ENCODE data around the gene RFT1. TPM values are rescaled to one million over a fixed set of nuclear protein-coding genes. Genes with fewer than 3 reads are reported as not detected.
A peak's percentile ranks its signal among the peaks of the same experiment; 100 is the strongest.

The RFT1 gene
- total and polyA plus RNA-seq, 2 of the 13 experiments (the other 11 are each of a cell fraction or from before 2014, with no cell fraction given): 23.2 to 37.0 TPM

DNA sequence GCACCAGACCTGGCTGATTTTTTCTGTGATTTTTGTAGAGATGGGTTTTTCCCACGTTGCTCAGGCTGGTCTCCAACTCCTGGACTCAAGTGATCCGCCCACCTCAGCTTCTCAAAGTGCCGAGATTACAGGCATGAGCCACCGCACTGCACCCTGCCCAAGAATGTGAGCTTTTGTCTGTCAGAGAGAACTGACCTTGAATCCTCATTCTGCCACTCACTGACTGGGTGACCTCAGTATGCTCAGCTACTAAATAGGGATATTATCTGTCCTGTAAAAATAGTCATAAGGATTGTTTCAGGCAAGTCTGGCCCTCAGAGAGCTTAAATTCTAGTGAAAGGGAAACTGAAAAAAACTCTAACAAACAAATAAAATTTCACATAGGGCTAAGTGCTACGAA, 2.1 kb upstream of the RFT1 start:
- Histone ChIP-seq H3K4me2 (ENCODE audit: low read depth, low read length) (peak overlapping the region; percentile 55), H2AFZ (ENCODE audit: low read length) (no peak overlapping the region), H3K27ac (ENCODE audit: extremely low read length, insufficient read depth, low read length) (no peak overlapping the region), H3K79me2 (ENCODE audit: insufficient read depth, low read length) (peaks cover 21% of the 10 kb centered on the region), H3K27me3 (ENCODE audit: control insufficient read depth in 1 of 2, insufficient read depth in 2 of 2, low read length in 2 of 2) (no peaks in the 10 kb centered on the region; a peak in 1 of 5 replicates), H3K36me3 (replicated peaks in 1 of 2; ENCODE audit: control insufficient read depth in 1 of 2, insufficient read depth in 2 of 2, low read length in 2 of 2) (no peaks in the 10 kb centered on the region), H3K4me3 (replicated peaks in 1 of 3; ENCODE audit: insufficient read depth in 1 of 3, low read depth in 2 of 3, low read length in 3 of 3) (peak overlapping the region in 1 of 3 experiments; percentile 21; a peak in 1 of 6 replicates), H3K9me3 (ENCODE audit: low read length) (no peaks in the 10 kb centered on the region), H4K20me1 (ENCODE audit: insufficient read depth, low read length) (no peaks in the 10 kb centered on the region), H3K9ac (ENCODE audit: insufficient read depth, low read depth, low read length) (no peak overlapping the region), H3K4me1 (ENCODE audit: insufficient read depth, low read length) (peaks cover 67% of the 10 kb centered on the region)
- WGBS (ENCODE audit: low lambda C conversion rate): 17% methylated on average over 5 of the region's 5 CpGs
- in situ Hi-C loops (cut with HindIII; ENCODE audit: extremely low pct_ligation_motif_present, low pct_unique_long_range_greater_than_20kb): loop anchor here (5.0 kb wide), 1 partner anchor 65 kb away; no protein-coding TSS in a partner anchor
- FAIRE-seq: peak; percentile 92
- peak; percentile 45 for ATAC-seq
- DNase-seq (ENCODE audit: low spot score): peak; percentile 77
- intact Hi-C loops (cut with micrococcal nuclease; ENCODE audit: unreplicated experiment): loop anchor here (5.0 kb wide), 1 partner anchor 40 kb away; no protein-coding TSS in a partner anchor
- POLR2A ChIA-PET: interaction anchor here (0.7 to 9.0 kb wide), 6 partner anchors 9 to 64 kb away, joined by 3 to 75 read pairs (median 6); partner anchors contain the start of gene PRKCD
- CTCF ChIA-PET (ENCODE audit: low intra/inter-chr PET ratio, low total read pairs): interaction anchor here (1.7 to 4.7 kb wide), 2 partner anchors 18 to 63 kb away, joined by 5 to 53 read pairs; no protein-coding TSS in a partner anchor
- no TSS peak for BruUV-seq (replicated peaks)
- TF ChIP-seq SOX13 (IDR thresholded peaks at IDR 0.05): no peak
- peak in 1 of 2 experiments; percentile 66; a peak in 2 of 4 replicates for TF ChIP-seq SOX13 (CRISPR knock-in tag; conservative IDR thresholded peaks at IDR 0.05 in 1 of 2, IDR thresholded peaks at IDR 0.05 in 1 of 2)
- TF ChIP-seq STAT5B (CRISPR knock-in tag; IDR thresholded peaks at IDR 0.05): no peak
- TF ChIP-seq ZMYM3 (CRISPR knock-in tag; IDR thresholded peaks at IDR 0.05): peak; percentile 58; the same call in 1 of the 2 replicates
- TF ChIP-seq RARG (CRISPR knock-in tag; IDR thresholded peaks at IDR 0.05; ENCODE audit: low read depth): no peak
- peak; percentile 33; the same call in 1 of the 2 replicates for TF ChIP-seq TCF7 (IDR thresholded peaks at IDR 0.05; ENCODE audit: low read depth)
- TF ChIP-seq, protein P1, sequence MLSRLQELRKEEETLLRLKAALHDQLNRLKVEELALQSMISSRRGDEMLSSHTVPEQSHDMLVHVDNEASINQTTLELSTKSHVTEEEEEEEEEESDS (CRISPR knock-in tag; IDR thresholded peaks at IDR 0.05; ENCODE audit: borderline replicate concordance): no peak
- TF ChIP-seq TP53 (CRISPR knock-in tag; conservative IDR thresholded peaks at IDR 0.05): no peak
- TF ChIP-seq, protein P2, sequence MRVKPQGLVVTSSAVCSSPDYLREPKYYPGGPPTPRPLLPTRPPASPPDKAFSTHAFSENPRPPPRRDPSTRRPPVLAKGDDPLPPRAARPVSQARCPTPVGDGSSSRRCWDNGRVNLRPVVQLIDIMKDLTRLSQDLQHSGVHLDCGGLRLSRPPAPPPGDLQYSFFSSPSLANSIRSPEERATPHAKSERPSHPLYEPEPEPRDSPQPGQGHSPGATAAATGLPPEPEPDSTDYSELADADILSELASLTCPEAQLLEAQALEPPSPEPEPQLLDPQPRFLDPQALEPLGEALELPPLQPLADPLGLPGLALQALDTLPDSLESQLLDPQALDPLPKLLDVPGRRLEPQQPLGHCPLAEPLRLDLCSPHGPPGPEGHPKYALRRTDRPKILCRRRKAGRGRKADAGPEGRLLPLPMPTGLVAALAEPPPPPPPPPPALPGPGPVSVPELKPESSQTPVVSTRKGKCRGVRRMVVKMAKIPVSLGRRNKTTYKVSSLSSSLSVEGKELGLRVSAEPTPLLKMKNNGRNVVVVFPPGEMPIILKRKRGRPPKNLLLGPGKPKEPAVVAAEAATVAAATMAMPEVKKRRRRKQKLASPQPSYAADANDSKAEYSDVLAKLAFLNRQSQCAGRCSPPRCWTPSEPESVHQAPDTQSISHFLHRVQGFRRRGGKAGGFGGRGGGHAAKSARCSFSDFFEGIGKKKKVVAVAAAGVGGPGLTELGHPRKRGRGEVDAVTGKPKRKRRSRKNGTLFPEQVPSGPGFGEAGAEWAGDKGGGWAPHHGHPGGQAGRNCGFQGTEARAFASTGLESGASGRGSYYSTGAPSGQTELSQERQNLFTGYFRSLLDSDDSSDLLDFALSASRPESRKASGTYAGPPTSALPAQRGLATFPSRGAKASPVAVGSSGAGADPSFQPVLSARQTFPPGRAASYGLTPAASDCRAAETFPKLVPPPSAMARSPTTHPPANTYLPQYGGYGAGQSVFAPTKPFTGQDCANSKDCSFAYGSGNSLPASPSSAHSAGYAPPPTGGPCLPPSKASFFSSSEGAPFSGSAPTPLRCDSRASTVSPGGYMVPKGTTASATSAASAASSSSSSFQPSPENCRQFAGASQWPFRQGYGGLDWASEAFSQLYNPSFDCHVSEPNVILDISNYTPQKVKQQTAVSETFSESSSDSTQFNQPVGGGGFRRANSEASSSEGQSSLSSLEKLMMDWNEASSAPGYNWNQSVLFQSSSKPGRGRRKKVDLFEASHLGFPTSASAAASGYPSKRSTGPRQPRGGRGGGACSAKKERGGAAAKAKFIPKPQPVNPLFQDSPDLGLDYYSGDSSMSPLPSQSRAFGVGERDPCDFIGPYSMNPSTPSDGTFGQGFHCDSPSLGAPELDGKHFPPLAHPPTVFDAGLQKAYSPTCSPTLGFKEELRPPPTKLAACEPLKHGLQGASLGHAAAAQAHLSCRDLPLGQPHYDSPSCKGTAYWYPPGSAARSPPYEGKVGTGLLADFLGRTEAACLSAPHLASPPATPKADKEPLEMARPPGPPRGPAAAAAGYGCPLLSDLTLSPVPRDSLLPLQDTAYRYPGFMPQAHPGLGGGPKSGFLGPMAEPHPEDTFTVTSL (CRISPR knock-in tag; IDR thresholded peaks at IDR 0.05; ENCODE audit: borderline replicate concordance): peak; percentile 40; the same call in 1 of the 2 replicates
- no peak for TF ChIP-seq CCAR2 (optimal IDR thresholded peaks at IDR 0.05; ENCODE audit: low read depth, low read length)
- TF ChIP-seq ZNF335 (CRISPR knock-in tag; IDR thresholded peaks at IDR 0.05): 0 out of 2 replicates have a peak, but pooled peaks have one; percentile 38
- no peak for TF ChIP-seq ZFP36 (IDR thresholded peaks at IDR 0.05; ENCODE audit: borderline replicate concordance, low read depth, low read length, partially characterized antibody)
- TF ChIP-seq ZSCAN21 (CRISPR knock-in tag; IDR thresholded peaks at IDR 0.05; ENCODE audit: borderline replicate concordance): no peak
- no peak for TF ChIP-seq ZNF737 (CRISPR knock-in tag; IDR thresholded peaks at IDR 0.05; ENCODE audit: borderline replicate concordance)
- TF ChIP-seq ZNF264 (CRISPR knock-in tag; IDR thresholded peaks at IDR 0.05): no peak
- TF ChIP-seq, protein P3, sequence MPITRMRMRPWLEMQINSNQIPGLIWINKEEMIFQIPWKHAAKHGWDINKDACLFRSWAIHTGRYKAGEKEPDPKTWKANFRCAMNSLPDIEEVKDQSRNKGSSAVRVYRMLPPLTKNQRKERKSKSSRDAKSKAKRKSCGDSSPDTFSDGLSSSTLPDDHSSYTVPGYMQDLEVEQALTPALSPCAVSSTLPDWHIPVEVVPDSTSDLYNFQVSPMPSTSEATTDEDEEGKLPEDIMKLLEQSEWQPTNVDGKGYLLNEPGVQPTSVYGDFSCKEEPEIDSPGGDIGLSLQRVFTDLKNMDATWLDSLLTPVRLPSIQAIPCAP (CRISPR knock-in tag; IDR thresholded peaks at IDR 0.05; ENCODE audit: low read depth): no peak
- no peak for TF ChIP-seq ATF7-NPFF (CRISPR knock-in tag; IDR thresholded peaks at IDR 0.05; ENCODE audit: low read depth)
- TF ChIP-seq YEATS4 (CRISPR knock-in tag; IDR thresholded peaks at IDR 0.05; ENCODE audit: borderline replicate concordance): 0 out of 2 replicates have a peak, but pooled peaks have one; percentile 34
- TF ChIP-seq HDAC2 (CRISPR knock-in tag; IDR thresholded peaks at IDR 0.05): peak; percentile 67; the same call in 1 of the 2 replicates
